Neural cell (in vitro differentiated cells): ENCODE results near the gene LUC7L.

Experiments used
- EP300 ChIP-seq: fragments of 450-650 bp; conservative IDR thresholded peaks from 2 replicates; pipeline ENCODE4 v1.6.1; 2014; ENCODE audit warnings: antibody characterized with exemption, mild to moderate bottlenecking, moderate library complexity; ENCODE audit not compliant: poor library complexity, severe bottlenecking
- POLR2AphosphoS5 ChIP-seq: IDR thresholded peaks from 2 replicates; pipeline ENCODE4 v1.6.1; 2012
- SMC3 ChIP-seq: fragments of 450-650 bp; conservative IDR thresholded peaks from 2 replicates; pipeline ENCODE4 v1.6.1; 2014; ENCODE audit warnings: antibody characterized with exemption, mild to moderate bottlenecking, moderate library complexity; ENCODE audit not compliant: poor library complexity
- TF ChIP-seq, protein P1 (sequence below): fragments of 450-650 bp; IDR thresholded peaks from 2 replicates; pipeline ENCODE4 v1.5.1; 2014; ENCODE audit warnings: antibody characterized with exemption, mild to moderate bottlenecking, moderate library complexity; ENCODE audit not compliant: poor library complexity, severe bottlenecking

DNA sequence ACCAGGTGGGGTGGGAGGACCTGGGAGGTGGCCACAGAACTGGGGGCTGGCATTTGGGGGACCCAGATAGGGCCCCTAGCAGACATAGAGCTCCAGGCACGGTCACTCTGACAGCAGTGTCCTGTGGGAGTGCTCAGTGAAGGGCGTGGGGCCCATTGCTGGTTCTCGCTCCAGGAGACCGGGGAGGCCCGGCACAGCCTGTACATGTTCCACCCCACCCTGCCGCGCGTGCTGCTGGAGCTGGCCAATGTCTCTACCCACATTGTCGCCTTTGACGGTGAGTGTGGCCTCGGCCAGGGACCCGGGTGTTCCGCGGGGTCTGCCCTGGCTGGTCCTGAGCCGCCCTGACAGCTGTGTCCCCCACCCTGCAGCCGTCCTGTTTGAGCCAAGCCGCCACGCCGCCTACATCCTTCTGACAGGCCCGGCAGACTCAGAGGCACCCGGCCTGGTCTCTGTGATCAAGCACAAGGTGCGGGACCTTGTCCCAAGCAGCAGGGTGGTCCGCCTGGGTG lies 35.2 kb upstream of the LUC7L start:
- TF ChIP-seq EP300, result no peak
- TF ChIP-seq, protein P1, sequence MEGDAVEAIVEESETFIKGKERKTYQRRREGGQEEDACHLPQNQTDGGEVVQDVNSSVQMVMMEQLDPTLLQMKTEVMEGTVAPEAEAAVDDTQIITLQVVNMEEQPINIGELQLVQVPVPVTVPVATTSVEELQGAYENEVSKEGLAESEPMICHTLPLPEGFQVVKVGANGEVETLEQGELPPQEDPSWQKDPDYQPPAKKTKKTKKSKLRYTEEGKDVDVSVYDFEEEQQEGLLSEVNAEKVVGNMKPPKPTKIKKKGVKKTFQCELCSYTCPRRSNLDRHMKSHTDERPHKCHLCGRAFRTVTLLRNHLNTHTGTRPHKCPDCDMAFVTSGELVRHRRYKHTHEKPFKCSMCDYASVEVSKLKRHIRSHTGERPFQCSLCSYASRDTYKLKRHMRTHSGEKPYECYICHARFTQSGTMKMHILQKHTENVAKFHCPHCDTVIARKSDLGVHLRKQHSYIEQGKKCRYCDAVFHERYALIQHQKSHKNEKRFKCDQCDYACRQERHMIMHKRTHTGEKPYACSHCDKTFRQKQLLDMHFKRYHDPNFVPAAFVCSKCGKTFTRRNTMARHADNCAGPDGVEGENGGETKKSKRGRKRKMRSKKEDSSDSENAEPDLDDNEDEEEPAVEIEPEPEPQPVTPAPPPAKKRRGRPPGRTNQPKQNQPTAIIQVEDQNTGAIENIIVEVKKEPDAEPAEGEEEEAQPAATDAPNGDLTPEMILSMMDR, result no peak
- TF ChIP-seq POLR2AphosphoS5, result no peak
- TF ChIP-seq SMC3, result no peak
